Lung (tissue), 12 donors: ENCODE data around the gene GPR176. TPM values are rescaled to one million over a fixed set of nuclear protein-coding genes. Genes with fewer than 3 reads are reported as not detected.

Experiments used
- ATAC-seq: fragments of 200-7000 bp; cut with Tn5 transposase; one replicate; pipeline ENCODE4 v1.9.1; 2020; ENCODE audit warnings: moderate number of reproducible peaks; ENCODE audit not compliant: insufficient read depth, low FRiP score
- DNase-seq, 3 donors: peaks; one replicate each; pipeline ENCODE4 v3.0.0-alpha.2; 2013 to 2017
- H3K27ac ChIP-seq, 2 donors: one replicate each; pipeline ENCODE4 v1.5.1; 2013; ENCODE audit warnings: mild to moderate bottlenecking in 2 of 2, moderate library complexity in 2 of 2, control low read depth in 1 of 2, inconsistent platforms in 1 of 2, low read depth in 1 of 2, low read length in 1 of 2
- H3K27me3 ChIP-seq, 3 donors: one replicate each; pipeline ENCODE4 v1.5.1; 2013; ENCODE audit warnings: low read length in 2 of 3; ENCODE audit not compliant: control insufficient read depth in 3 of 3, insufficient read depth in 3 of 3
- H3K36me3 ChIP-seq, 4 donors: one replicate each; pipeline ENCODE4 v1.5.1; 2013; ENCODE audit warnings: low read length in 4 of 4, mild to moderate bottlenecking in 1 of 4, moderate library complexity in 1 of 4; ENCODE audit not compliant: control insufficient read depth in 4 of 4, insufficient read depth in 4 of 4
- H3K4me1 ChIP-seq, 5 donors: one replicate each; pipeline ENCODE4 v1.5.1; 2013; ENCODE audit warnings: low read length in 5 of 5, mild to moderate bottlenecking in 2 of 5, moderate library complexity in 1 of 5; ENCODE audit not compliant: control insufficient read depth in 5 of 5, insufficient read depth in 5 of 5
- H3K4me3 ChIP-seq: one replicate; pipeline ENCODE4 v1.5.1; 2013; ENCODE audit warnings: mild to moderate bottlenecking, control low read depth, moderate library complexity
- H3K9ac ChIP-seq, 2 donors: one replicate each; pipeline ENCODE4 v1.5.1; 2013; ENCODE audit warnings: low read length in 2 of 2, control low read depth in 1 of 2; ENCODE audit not compliant: insufficient read depth in 1 of 2
- H3K9me3 ChIP-seq, 4 donors: one replicate each; pipeline ENCODE4 v1.5.1; 2013; ENCODE audit warnings: low read length in 3 of 4, mild to moderate bottlenecking in 1 of 4, moderate library complexity in 1 of 4; ENCODE audit not compliant: control insufficient read depth in 4 of 4, insufficient read depth in 3 of 4
- CTCF ChIP-seq: IDR thresholded peaks from 2 replicates; pipeline ENCODE4 v1.5.1; 2012; ENCODE audit warnings: mild to moderate bottlenecking; ENCODE audit errors: control extremely low read depth, extremely low read depth
- WGBS, 2 donors: extraction: QIAGEN DNeasy Blood & Tissue Kit; methylation state at CpG; one replicate each; pipeline ENCODE4 v1.1.7; 2013; 5-methylcytosine and 5-hydroxymethylcytosine counted together
- polyA plus RNA-seq, 2 donors: library from polyadenylated mRNA; stranded (reverse); fragments of 200-250 nt; gene quantifications; one replicate each; pipeline ENCODE4 v1.2.1, GENCODE V29; 2013
- total RNA-seq, 2 donors: library from RNA; depleted of rRNA in 1 of 2; stranded (reverse); fragments of >200 nt in 1 of 2; gene quantifications; one replicate each; pipeline ENCODE4 v1.2.1, GENCODE V29; 2014 to 2021
- donor health status: control.
- donor health status: control.
- donor health status: Bipolar disorder and iron deficiency.
- donor health status: healthy.
- donor health status: DM: yes; HTN: yes; CAD: no.

GPR176 gene
- total and polyA plus RNA-seq, 4 donors = 1.7 to 9.0 (median 6.6) TPM

- Histone ChIP-seq H3K9me3 (no peaks in the 10 kb centered on the region), H3K9ac (no peak overlapping the region), H3K27ac (no peak overlapping the region), H3K27me3 (peaks cover 0 to 3% (median 0%) of the 10 kb centered on the region in 3 donors), H3K4me3 (no peak overlapping the region), H3K36me3 (peaks cover 0 to 5% (median 2%) of the 10 kb centered on the region in 4 donors), H3K4me1 (peaks cover 0 to 11% (median 4%) of the 10 kb centered on the region in 5 donors)
- 79 to 88% methylated on average over 3 of the region's 3 CpGs for WGBS, 2 donors
- no peak for TF ChIP-seq CTCF
- no peak for DNase-seq
- no peak for ATAC-seq
Observed at GRCh38 chr15:39931615-39932014, 11.5 kb upstream of the GPR176 start.

- no peak overlapping the region for H3K27ac ChIP-seq
- DNase-seq (no peak), ATAC-seq (no peak)
- TF ChIP-seq CTCF = no peak
- H3K4me1 ChIP-seq = no peaks in the 10 kb centered on the region
- H3K4me3 ChIP-seq = no peak overlapping the region
- peaks cover 0 to 3% (median 0%) of the 10 kb centered on the region in 3 donors for H3K27me3 ChIP-seq
- H3K9me3 ChIP-seq = no peaks in the 10 kb centered on the region
- H3K9ac ChIP-seq = no peak overlapping the region
- 93 to 96% methylated on average over 5 of the region's 5 CpGs for WGBS, 2 donors
- no peaks in the 10 kb centered on the region for H3K36me3 ChIP-seq
Observed at GRCh38 chr15:39926526-39926925, 6.5 kb upstream of the GPR176 start.

- TF ChIP-seq CTCF = no peak
- Histone ChIP-seq H3K27ac (no peak overlapping the region), H3K4me1 (peaks cover 0 to 7% (median 0%) of the 10 kb centered on the region in 5 donors), H3K36me3 (no peaks in the 10 kb centered on the region), H3K9me3 (no peaks in the 10 kb centered on the region), H3K9ac (no peak overlapping the region), H3K27me3 (peaks cover 0 to 5% (median 0%) of the 10 kb centered on the region in 3 donors), H3K4me3 (no peak overlapping the region)
- WGBS, 2 donors = 82 to 84% methylated on average over 5 of the region's 5 CpGs
- ATAC-seq (no peak), DNase-seq (no peak)
Observed at GRCh38 chr15:39925112-39925842, 5.2 kb upstream of the GPR176 start.
